BJ (cell line): Measurements from ENCODE around the gene PLEKHD1. TPM values are rescaled to one million over a fixed set of nuclear protein-coding genes. Genes with fewer than 3 reads are reported as not detected.

Source experiments
- CTCF ChIA-PET: fragments of 350-600 bp; formaldehyde crosslinking; extraction: SDS; loops from one replicate; lab custom pipeline; 2021; ENCODE audit warnings: antibody characterized with exemption, inconsistent platforms; lab: Yijun Ruan, JAX
- POLR2A ChIA-PET: fragments of 300-600 bp; sonication (Branson Sonifier 250); formaldehyde crosslinking; extraction: SDS; loops from one replicate; lab custom pipeline; 2021; ENCODE audit warnings: antibody characterized with exemption; lab: Charles Lee
- DNase-seq: peaks from one replicate; pipeline ENCODE4 v3.0.0-alpha.2; 2011; ENCODE audit warnings: low read depth
- H3K27me3 ChIP-seq: 2 replicates; pipeline ENCODE4 v1.6.0; 2011; ENCODE audit warnings: low read length; ENCODE audit not compliant: control insufficient read depth, insufficient read depth
- H3K36me3 ChIP-seq: 2 replicates; pipeline ENCODE4 v1.5.1; 2011; ENCODE audit warnings: low read length; ENCODE audit not compliant: control insufficient read depth, insufficient read depth
- H3K4me3 ChIP-seq: 2 replicates; pipeline ENCODE4 v1.5.1; 2011; ENCODE audit warnings: low read depth, mild to moderate bottlenecking, control low read depth, low read length
- CTCF ChIP-seq: IDR thresholded peaks from 2 replicates; pipeline ENCODE4 v1.5.1; 2011; ENCODE audit warnings: low read depth, mild to moderate bottlenecking, control low read depth, inconsistent platforms, low read length, moderate library complexity; ENCODE audit not compliant: insufficient read depth
- polyA plus RNA-seq: library from polyadenylated mRNA; depleted of rRNA; stranded (reverse); fragments of >200 nt; gene quantifications from 2 replicates; pipeline ENCODE4 v1.2.3, GENCODE V29; 2011

The PLEKHD1 gene
- polyA plus RNA-seq, 1 experiment = 0.01 TPM

- no peak for DNase-seq
Measured at GRCh38 chr14:69500096-69500495, 15.6 kb downstream of the PLEKHD1 start.

GRCh38 chr14:69500736-69501135 lies 16.2 kb downstream of the PLEKHD1 start:
- no peak for TF ChIP-seq CTCF

More at GRCh38 chr14:69500096-69500495, 15.6 kb downstream of the PLEKHD1 start:
- no peak for TF ChIP-seq CTCF
- CTCF ChIA-PET = no interaction called here
- POLR2A ChIA-PET = no interaction called here
- Histone ChIP-seq H3K27me3 (peaks cover 5% of the 10 kb centered on the region), H3K36me3 (no peaks in the 10 kb centered on the region), H3K4me3 (no peak overlapping the region)

GRCh38 chr14:69501423-69501838 lies 16.9 kb downstream of the PLEKHD1 start:
- TF ChIP-seq CTCF = no peak
- Histone ChIP-seq H3K27me3 (peaks cover 5% of the 10 kb centered on the region), H3K36me3 (no peaks in the 10 kb centered on the region), H3K4me3 (no peak overlapping the region)
- CTCF ChIA-PET = no interaction called here
- DNase-seq = no peak
- POLR2A ChIA-PET = no interaction called here

More at GRCh38 chr14:69500736-69501135, 16.2 kb downstream of the PLEKHD1 start:
- ChIA-PET POLR2A (no interaction called here), CTCF (no interaction called here)
- DNase-seq = no peak
- no peak overlapping the region for H3K4me3 ChIP-seq
- peaks cover 5% of the 10 kb centered on the region for H3K27me3 ChIP-seq
- no peaks in the 10 kb centered on the region for H3K36me3 ChIP-seq

- DNase-seq = no peak
- Histone ChIP-seq H3K4me3 (no peak overlapping the region), H3K36me3 (no peaks in the 10 kb centered on the region), H3K27me3 (peaks cover 3% of the 10 kb centered on the region; the same call in 1 of the 2 replicates)
- ChIA-PET CTCF (interaction anchor here (0.7 to 2.2 kb wide), 3 partner anchors 11 to 31 kb away, joined by 3 to 5 read pairs (median 5); no protein-coding TSS in a partner anchor), POLR2A (no interaction called here)
- TF ChIP-seq CTCF = no peak
Measured at GRCh38 chr14:69504775-69505174, 20.2 kb downstream of the PLEKHD1 start.

GRCh38 chr14:69505338-69506240 lies 21.1 kb downstream of the PLEKHD1 start:
- Histone ChIP-seq H3K4me3 (no peak overlapping the region), H3K27me3 (peaks cover 2% of the 10 kb centered on the region; the same call in 1 of the 2 replicates), H3K36me3 (no peaks in the 10 kb centered on the region)
- no peak for DNase-seq
- CTCF ChIA-PET = interaction anchor here (1.3 to 2.2 kb wide), 3 partner anchors 11 to 30 kb away, joined by 4 to 5 read pairs (median 5); no protein-coding TSS in a partner anchor
- TF ChIP-seq CTCF = no peak
- POLR2A ChIA-PET = no interaction called here
